Measurements from ENCODE around the gene PLBD2.

The PLBD2 gene

DNA sequence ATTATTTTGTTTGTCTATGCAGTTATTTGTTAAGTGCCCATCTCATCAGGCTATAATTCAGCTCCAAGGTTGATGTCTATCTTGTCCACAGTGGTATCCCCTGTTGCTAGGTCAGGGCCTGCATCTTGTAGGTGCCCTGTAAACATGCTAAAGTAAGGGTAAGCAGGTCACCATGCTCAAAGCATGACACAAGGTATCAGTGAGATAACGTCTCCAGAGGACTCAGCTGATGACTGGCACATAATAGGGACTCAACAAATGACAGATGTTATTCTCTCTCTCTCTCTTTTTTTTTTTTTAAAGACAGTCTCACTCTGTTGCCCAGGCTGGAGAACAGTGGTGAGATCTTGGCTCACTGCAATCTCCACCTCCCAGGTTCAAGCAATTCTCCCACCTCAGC, 66.1 kb downstream of the PLBD2 start:
- no peak overlapping the region for H3K4me3 ChIP-seq (replicated peaks; ENCODE audit: low read depth, low read length)
- no peak for DNase-seq (ENCODE audit: low read depth)
- TF ChIP-seq, protein P1, sequence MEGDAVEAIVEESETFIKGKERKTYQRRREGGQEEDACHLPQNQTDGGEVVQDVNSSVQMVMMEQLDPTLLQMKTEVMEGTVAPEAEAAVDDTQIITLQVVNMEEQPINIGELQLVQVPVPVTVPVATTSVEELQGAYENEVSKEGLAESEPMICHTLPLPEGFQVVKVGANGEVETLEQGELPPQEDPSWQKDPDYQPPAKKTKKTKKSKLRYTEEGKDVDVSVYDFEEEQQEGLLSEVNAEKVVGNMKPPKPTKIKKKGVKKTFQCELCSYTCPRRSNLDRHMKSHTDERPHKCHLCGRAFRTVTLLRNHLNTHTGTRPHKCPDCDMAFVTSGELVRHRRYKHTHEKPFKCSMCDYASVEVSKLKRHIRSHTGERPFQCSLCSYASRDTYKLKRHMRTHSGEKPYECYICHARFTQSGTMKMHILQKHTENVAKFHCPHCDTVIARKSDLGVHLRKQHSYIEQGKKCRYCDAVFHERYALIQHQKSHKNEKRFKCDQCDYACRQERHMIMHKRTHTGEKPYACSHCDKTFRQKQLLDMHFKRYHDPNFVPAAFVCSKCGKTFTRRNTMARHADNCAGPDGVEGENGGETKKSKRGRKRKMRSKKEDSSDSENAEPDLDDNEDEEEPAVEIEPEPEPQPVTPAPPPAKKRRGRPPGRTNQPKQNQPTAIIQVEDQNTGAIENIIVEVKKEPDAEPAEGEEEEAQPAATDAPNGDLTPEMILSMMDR (IDR thresholded peaks at IDR 0.05; ENCODE audit: low read length, missing control alignments), result no peak

DNA sequence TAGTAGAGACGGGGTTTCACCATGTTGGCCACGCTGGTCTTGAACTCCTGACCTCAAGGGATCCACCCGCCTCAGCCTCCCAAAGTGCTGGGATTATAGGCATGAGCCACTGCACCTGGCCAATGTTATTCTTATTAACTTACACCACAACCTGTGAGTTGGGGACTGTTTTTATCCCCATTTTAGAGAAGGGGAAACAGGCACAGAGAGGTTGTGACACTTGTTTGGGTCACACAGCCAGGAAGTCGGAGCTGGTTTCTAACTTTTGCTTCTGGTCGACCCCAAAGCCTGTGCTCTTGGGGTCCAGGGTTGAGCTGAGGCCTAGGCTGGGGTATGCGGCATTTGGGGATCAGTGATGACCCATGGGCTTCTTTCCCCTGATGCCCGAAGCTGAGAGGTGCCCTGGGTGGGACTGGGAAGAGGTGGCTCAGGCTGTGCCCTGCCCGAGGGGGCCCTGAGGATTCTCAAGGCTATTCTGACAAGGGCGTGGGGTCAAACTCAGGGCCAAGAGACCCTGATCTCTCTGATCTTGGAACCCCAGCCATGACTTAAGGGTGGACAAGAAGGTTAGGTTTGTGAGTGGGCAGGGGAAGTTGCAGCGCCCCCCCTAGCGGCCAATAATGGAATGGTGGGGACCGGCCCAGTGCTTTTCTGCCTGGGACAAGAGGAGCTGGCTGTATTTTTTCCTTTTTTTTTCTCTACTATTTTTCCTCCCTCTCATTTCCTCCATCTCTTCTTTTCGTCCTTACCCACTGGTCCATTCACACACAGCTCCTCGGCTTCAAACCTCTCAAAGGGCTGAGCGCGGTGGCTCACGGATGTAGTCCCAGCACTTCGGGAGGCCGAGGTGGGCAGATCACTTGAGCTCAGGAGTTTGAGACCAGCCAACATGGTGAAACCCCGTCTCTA, 66.8 kb downstream of the PLBD2 start:
- TF ChIP-seq, protein P1 (IDR thresholded peaks at IDR 0.05; ENCODE audit: low read length, missing control alignments), result peak; percentile 90
- peak; percentile 71 for DNase-seq (ENCODE audit: low read depth)

DNA sequence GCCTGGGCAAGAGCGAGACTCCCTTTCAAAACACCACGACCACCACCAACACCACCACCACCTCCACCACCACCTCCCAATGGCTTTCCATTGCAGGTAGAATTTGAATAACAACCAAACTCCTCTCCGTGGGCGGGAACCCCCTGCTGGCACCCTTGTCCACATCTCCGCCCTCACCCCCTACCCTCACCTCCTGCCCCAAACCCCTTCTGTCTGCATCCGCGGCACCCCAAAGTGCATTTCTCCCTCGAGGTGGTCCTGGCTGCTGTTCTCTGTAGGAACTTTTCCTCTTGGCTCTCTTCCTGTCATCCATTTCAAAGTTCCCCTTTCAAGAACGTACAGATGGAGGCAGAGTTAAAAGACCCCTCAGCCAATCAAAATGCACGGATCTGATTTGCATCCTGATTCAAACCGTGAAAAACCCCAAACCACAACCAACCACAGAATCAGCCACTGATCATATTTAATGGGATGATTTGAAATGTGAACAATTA, 67.6 kb downstream of the PLBD2 start:
- TF ChIP-seq, protein P1 (IDR thresholded peaks at IDR 0.05; ENCODE audit: low read length, missing control alignments), result no peak
- no peak for DNase-seq (ENCODE audit: low read depth)
- no peak overlapping the region for H3K4me3 ChIP-seq (replicated peaks; ENCODE audit: low read depth, low read length)

More for the DNA sequence above, 66.8 kb downstream of the PLBD2 start:
- no peak overlapping the region for H3K4me3 ChIP-seq (replicated peaks; ENCODE audit: low read depth, low read length)

DNA sequence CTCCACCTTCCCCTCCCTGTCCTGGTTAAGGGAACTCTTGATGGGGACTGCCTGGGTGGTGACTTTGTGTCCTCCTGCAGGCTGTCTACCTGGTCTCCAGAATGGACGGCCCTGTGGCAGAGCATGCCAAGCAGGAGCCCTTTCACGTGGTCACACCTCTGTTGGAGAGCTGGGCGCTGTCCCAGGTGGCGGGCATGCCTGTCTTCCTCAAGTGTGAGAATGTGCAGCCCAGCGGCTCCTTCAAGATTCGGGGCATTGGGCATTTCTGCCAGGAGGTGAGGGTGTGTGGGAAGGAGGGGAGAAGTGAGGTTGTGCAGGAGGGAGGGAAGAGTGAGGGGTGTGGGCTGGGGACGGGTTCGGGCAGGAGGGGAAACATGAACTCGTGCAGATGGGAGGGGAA, 69.5 kb downstream of the PLBD2 start:
- no peak overlapping the region for H3K4me3 ChIP-seq (replicated peaks; ENCODE audit: low read depth, low read length)
- TF ChIP-seq, protein P1 (IDR thresholded peaks at IDR 0.05; ENCODE audit: low read length, missing control alignments), result no peak
- no peak for DNase-seq (ENCODE audit: low read depth)

DNA sequence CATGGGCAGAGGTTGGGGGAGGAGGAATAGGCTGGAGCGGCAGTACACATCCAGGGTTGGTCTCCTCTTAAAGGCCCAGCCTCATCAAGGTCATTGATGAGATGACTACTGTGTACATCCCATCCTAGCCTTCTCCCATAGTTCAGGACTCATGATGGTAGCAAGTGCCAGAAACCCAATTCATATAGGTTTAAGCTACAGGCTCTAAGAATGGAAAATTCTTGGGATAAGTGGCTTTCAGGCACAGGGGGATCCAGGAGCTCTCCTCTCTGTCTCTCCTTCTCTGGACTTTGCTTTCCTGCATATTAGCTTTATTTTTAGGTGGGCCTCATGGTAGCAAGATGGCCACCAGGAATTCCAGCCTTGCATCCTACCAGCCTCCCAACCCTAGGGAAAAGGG, 70.1 kb downstream of the PLBD2 start:
- H3K4me3 ChIP-seq (replicated peaks; ENCODE audit: low read depth, low read length), result no peak overlapping the region
- TF ChIP-seq, protein P1 (IDR thresholded peaks at IDR 0.05; ENCODE audit: low read length, missing control alignments), result no peak
- no peak for DNase-seq (ENCODE audit: low read depth)

DNA sequence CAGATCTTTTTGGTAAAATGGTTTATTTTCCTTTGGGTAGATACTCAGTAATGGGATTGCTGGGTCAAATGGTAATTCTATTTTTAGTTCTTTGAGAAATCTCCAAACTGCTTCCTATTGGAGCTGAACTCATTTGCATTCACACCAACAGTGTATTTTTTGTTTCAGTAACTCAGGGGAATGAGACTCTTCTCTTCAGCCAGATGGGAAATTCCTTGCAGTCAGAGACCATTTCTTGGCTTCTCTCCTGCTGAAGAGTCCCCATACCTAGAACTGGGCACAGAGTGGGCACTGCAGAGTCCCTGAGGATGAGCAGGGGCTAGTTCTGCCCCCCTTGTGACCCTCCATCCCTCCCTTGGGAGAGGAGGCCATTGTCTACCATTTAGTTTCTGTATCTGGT, 74.6 kb downstream of the PLBD2 start:
- TF ChIP-seq, protein P1 (IDR thresholded peaks at IDR 0.05; ENCODE audit: low read length, missing control alignments), result no peak
- H3K4me3 ChIP-seq (replicated peaks; ENCODE audit: low read depth, low read length), result no peak overlapping the region
- no peak for DNase-seq (ENCODE audit: low read depth)
